Panc1 (cell line): ENCODE results near the gene WSB1. TPM values are rescaled to one million over a fixed set of nuclear protein-coding genes. Genes with fewer than 3 reads are reported as not detected.

Experiments used
- ATAC-seq: fragments of 200-7000 bp; cut with Tn5 transposase; 2 replicates; pipeline ENCODE4 v1.9.1; 2020; ENCODE audit warnings: mild to moderate bottlenecking, moderate library complexity
- BruUV-seq: library from RNA; stranded (reverse); fragments of 400-500 nt; replicated peaks from 2 replicates; lab custom pipeline; 2021; lab: Mats Ljungman, UMichigan
- CTCF ChIA-PET: fragments of 300-600 bp; sonication (Branson Sonifier 250); formaldehyde crosslinking; loops from one replicate; lab custom pipeline; 2022; ENCODE audit warnings: antibody characterized with exemption; lab: Charles Lee
- POLR2A ChIA-PET: fragments of 300-600 bp; sonication (Branson Sonifier 250); formaldehyde crosslinking; loops from one replicate; lab custom pipeline; 2022; ENCODE audit warnings: antibody characterized with exemption; lab: Charles Lee
- DNase-seq: peaks from one replicate; pipeline ENCODE4 v3.0.0-alpha.2; 2010; ENCODE audit warnings: low read depth, low spot score
- H3K27ac ChIP-seq: 2 replicates; pipeline ENCODE4 v1.5.1; 2011; ENCODE audit warnings: mild to moderate bottlenecking, low read length, inconsistent platforms
- H3K27me3 ChIP-seq: fragments of 200-500 bp; sonication (Bioruptor generic); 2 replicates; pipeline ENCODE4 v1.6.0; 2014; ENCODE audit warnings: low read length, inconsistent platforms; ENCODE audit not compliant: control insufficient read depth, insufficient read depth
- H3K36me3 ChIP-seq: fragments of 200-500 bp; sonication (Bioruptor generic); 2 replicates; pipeline ENCODE4 v1.5.1; 2014; ENCODE audit warnings: inconsistent platforms, mild to moderate bottlenecking, low read length, moderate library complexity; ENCODE audit not compliant: control insufficient read depth, insufficient read depth
- H3K4me1 ChIP-seq: 2 replicates; pipeline ENCODE4 v1.5.1; 2011; ENCODE audit warnings: inconsistent platforms, mild to moderate bottlenecking, low read length, moderate library complexity; ENCODE audit not compliant: control insufficient read depth, insufficient read depth
- H3K4me3 ChIP-seq, 2 experiments: 2 replicates each; pipeline ENCODE4 v1.5.1; 2011 to 2012; ENCODE audit warnings: low read depth in 2 of 2, low read length in 2 of 2, mild to moderate bottlenecking in 2 of 2, inconsistent platforms in 1 of 2, moderate library complexity in 1 of 2
- H3K9me3 ChIP-seq: fragments of 200-500 bp; sonication (Bioruptor generic); 2 replicates; pipeline ENCODE4 v1.5.1; 2014; ENCODE audit warnings: low read depth, mild to moderate bottlenecking, inconsistent platforms, low read length, moderate library complexity; ENCODE audit not compliant: control insufficient read depth, insufficient read depth
- CTCF ChIP-seq: fragments of 450-650 bp; IDR thresholded peaks from 2 replicates; pipeline ENCODE4 v1.5.1; 2017; ENCODE audit warnings: mild to moderate bottlenecking
- POLR2AphosphoS5 ChIP-seq: IDR thresholded peaks from 2 replicates; pipeline ENCODE4 v1.6.1; 2012; ENCODE audit warnings: mild to moderate bottlenecking, low read depth, low read length, moderate library complexity
- REST ChIP-seq, 2 experiments: IDR thresholded peaks; 2 replicates each; pipeline ENCODE4 v1.6.1; 2011 to 2012; ENCODE audit warnings: low read depth in 2 of 2, control low read depth in 1 of 2, low read length in 1 of 2, mild to moderate bottlenecking in 1 of 2, moderate library complexity in 1 of 2; ENCODE audit not compliant: insufficient read depth in 1 of 2
- SIN3A ChIP-seq: IDR thresholded peaks from 2 replicates; pipeline ENCODE4 v1.6.1; 2012; ENCODE audit warnings: low read depth, mild to moderate bottlenecking, low read length, moderate library complexity, borderline replicate concordance; ENCODE audit not compliant: insufficient read depth
- TCF7L2 ChIP-seq: IDR thresholded peaks from 2 replicates; pipeline ENCODE4 v1.6.1; 2011; ENCODE audit warnings: mild to moderate bottlenecking, low read depth, low read length, inconsistent platforms
- in situ Hi-C: cut with HindIII; loops from 2 replicates; pipeline ENCODE4 v1.10.0; 2016; ENCODE audit warnings: low sequenced_read_pairs, low pct_unique_long_range_greater_than_20kb
- intact Hi-C: fragments of 100-400 bp; cut with micrococcal nuclease; formaldehyde crosslinking; loops from one replicate; pipeline ENCODE4 v1.10.0; 2022; ENCODE audit not compliant: unreplicated experiment
- total RNA-seq: library from RNA; stranded (reverse); gene quantifications from one replicate; pipeline ENCODE4 v1.2.1, GENCODE V29; 2021; ENCODE audit not compliant: unreplicated experiment

Gene WSB1
- total RNA-seq, 1 experiment from 2014 or later: 114 TPM

GRCh38 chr17:27322690-27323508 is 29.0 kb downstream of the WSB1 start:
- H3K27ac ChIP-seq: no peak overlapping the region
- no peaks in the 10 kb centered on the region for H3K36me3 ChIP-seq
- TF ChIP-seq SIN3A: no peak
- no peak for TF ChIP-seq CTCF
- no peak for TF ChIP-seq POLR2AphosphoS5
- no peak for TF ChIP-seq TCF7L2
- no peak for TF ChIP-seq REST (IDR thresholded peaks at IDR 0.05; ENCODE audit: insufficient read depth in 1 of 2, low read depth in 2 of 2, low read length in 1 of 2)
- POLR2A ChIA-PET: interaction anchor here (0.6 kb wide), 1 partner anchor 462 kb away, joined by 5 read pairs; no protein-coding TSS in a partner anchor
- no peak for DNase-seq
- in situ Hi-C loops: no loop called here
- no peaks in the 10 kb centered on the region for H3K27me3 ChIP-seq
- BruUV-seq: no TSS peak
- H3K4me1 ChIP-seq: no peaks in the 10 kb centered on the region
- no peak overlapping the region for H3K4me3 ChIP-seq
- ATAC-seq: no peak
- H3K9me3 ChIP-seq: no peaks in the 10 kb centered on the region
- intact Hi-C loops: no loop called here
- CTCF ChIA-PET: interaction anchor here (0.6 kb wide), 1 partner anchor 101 kb away, joined by 8 read pairs; no protein-coding TSS in a partner anchor

- no peaks in the 10 kb centered on the region for H3K9me3 ChIP-seq
- no peaks in the 10 kb centered on the region for H3K27me3 ChIP-seq
- ATAC-seq: peak; percentile 49; the same call in 1 of the 2 replicates
- no peak overlapping the region for H3K4me3 ChIP-seq
- ChIA-PET POLR2A (interaction anchor here (0.6 kb wide), 1 partner anchor 461 kb away, joined by 5 read pairs; no protein-coding TSS in a partner anchor), CTCF (no interaction called here)
- BruUV-seq: no TSS peak
- no peaks in the 10 kb centered on the region for H3K36me3 ChIP-seq
- intact Hi-C loops (no loop called here), in situ Hi-C loops (no loop called here)
- DNase-seq: no peak
- TF ChIP-seq POLR2AphosphoS5: no peak
- no peak for TF ChIP-seq TCF7L2
- no peak for TF ChIP-seq SIN3A
- TF ChIP-seq CTCF: no peak
- TF ChIP-seq REST (IDR thresholded peaks at IDR 0.05; ENCODE audit: insufficient read depth in 1 of 2, low read depth in 2 of 2, low read length in 1 of 2): no peak
- no peak overlapping the region for H3K27ac ChIP-seq
- no peaks in the 10 kb centered on the region for H3K4me1 ChIP-seq
These were observed 29.8 kb downstream of the WSB1 start for GRCh38 chr17:27323538-27324215.
